NCI-H345 treated with DMSO at 0.1 percent for 48 hours (cell line): ENCODE results near the gene ZG16B.

Source experiments
- DNase-seq: peaks from one replicate; lab custom pipeline; 2025; ENCODE audit not compliant: unreplicated experiment; lab: John Stamatoyannopoulos, UW

The ZG16B gene, protein sequence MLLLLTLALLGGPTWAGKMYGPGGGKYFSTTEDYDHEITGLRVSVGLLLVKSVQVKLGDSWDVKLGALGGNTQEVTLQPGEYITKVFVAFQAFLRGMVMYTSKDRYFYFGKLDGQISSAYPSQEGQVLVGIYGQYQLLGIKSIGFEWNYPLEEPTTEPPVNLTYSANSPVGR

DNA sequence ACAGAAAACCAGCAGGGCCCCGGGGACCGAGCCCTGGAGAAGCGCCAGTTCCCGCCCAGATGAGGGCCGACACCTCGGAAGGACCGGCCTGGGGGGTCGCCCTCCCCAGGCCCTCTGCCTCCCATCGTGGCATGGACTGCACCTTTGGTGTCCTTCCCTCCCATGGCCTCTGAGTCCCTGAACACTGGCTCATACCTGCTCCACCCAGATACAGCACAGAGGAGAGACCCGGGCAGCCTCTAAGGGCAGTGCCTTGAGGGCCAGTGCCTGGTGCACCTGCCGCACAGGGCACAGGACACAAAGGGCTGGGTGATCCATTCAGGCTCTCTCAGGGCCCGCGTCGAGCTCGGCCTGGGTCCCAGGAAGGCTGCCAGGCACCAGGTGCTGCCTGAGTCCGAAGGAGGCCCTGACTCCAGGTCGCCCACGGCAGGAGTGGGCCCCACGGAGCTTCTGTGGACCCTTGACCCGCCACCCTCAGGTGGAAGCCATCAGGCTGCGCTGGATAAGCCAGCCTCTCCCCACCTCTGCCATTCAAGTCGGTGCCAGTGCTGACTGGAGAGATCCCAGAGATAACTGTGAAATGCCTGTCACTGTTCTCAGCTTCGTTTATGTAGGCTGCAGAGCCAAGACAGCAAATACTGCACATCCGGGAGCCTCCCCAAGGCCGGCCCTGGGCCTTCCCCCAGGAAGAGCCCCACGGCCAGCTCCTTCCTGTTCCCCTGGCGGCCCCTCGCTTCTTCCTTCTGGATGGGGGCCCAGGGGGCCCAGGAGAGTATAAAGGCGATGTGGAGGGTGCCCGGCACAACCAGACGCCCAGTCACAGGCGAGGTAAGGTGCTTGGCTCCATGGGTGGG lies at the start of gene ZG16B:
TSS of gene ZG16B (plus strand) at position 803 of the 854 bp plus-strand sequence. CDS start 139 bp downstream, outside the sequence.
- DNase-seq = no peak

DNA sequence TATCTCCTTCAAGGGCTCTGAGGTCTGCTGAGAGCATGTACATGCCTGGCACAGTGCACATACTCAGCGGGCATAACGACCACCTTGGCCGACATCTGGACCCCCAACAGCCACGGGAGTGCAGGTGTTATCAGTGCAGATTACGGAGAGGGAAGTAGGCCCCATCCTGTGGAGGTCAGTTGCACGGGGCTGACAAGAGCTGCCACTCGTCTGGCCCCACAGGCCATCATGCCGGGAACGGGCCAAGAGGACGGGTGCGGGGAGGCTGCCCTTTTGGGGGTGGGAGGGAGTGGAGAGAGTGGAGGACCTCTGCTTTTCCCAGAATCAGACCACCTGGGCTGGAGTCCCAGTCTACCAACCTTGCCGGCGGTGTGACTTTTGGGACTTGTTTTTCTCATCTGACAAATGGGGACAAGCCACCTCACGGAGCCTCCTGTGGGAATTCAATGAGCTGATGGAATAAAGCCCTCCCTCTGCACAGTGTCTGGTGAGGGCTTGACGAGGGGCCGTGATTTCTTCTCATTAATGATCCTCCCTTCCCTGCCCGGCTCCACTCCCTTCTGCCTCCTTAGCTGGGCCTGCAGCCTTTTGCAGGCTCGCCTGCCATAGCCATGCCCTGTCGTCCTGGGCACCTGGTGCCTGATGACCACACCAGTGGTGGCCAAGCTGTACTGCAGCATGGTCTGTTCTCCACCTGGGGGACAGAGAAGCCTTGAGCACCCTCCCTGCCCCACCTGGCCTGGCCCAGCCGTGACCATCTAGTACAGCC lies 47.3 kb upstream of the ZG16B start:
- DNase-seq = no peak

DNA sequence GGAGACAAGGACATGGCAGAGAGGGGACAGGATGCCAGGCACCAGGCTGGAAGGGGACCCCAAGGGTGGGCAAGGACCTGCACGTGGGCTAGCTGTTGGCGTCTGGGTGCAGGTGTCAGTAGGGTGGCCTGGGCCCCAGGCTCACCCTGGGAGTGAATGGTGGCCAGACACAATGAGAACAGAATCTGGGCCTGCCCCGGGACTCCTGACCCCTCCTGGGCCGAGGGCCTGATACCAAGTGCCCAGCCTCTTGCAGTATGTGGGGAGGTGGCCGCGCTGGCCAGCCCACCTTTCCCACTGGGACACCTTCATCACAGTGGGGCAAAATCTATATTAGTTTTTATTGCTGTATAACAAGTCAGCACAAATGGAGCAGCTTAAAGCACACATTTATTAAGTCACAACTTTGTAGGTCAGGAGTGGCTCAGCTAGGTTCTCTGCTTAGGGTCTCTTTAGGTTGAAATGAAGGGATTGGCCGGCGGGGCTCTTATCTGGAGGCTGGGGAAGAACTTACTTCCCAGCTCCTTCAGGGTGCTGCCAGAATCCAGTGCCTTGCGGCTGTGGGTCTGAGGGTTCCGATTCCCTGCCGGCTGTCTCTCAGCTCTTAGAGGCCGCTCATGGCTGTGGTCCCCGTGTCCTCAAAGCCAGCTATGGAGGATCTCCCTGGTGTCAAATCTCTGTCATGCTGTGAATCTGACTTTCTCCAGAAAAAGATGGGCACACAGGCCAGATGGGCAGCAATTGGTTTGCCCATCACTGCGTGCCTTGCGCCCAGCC lies 46.3 kb upstream of the ZG16B start:
- DNase-seq = no peak

DNA sequence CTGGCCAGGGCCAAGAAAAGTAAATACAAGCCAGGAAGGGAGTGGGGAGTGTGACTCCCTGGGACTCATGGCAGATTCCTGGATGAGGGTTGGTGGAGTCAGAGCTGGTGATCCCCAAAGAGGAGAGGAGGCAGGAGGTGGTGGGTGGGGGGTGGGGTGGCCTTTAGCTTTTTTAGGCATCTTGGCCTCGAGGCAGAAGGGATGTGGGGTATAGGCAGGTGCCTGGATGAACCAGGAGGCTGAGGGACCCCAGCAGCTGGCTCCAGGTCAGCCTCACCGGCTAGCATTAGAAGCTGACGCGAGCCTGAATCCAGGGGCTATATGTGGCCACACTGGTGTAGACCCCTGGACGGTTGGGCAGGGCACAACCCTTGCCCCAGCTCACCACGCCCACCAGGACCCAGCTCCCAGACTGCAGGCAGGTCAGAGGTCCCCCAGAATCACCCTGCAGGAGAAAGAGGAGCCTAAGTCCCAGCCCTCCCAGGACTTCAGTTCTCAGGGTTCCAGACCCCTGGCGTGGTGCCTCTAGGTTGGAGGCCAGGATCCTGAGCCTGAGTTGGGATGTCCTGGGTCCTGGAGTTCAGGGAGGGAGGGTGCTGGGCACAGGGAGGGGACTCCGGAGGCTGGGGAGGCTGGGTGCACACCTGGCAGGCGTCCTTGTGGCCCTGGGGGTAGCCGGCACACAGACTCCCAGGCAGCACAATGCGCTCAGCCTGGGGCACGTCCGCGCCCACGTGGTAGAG lies 45.6 kb upstream of the ZG16B start:
- DNase-seq = no peak

DNA sequence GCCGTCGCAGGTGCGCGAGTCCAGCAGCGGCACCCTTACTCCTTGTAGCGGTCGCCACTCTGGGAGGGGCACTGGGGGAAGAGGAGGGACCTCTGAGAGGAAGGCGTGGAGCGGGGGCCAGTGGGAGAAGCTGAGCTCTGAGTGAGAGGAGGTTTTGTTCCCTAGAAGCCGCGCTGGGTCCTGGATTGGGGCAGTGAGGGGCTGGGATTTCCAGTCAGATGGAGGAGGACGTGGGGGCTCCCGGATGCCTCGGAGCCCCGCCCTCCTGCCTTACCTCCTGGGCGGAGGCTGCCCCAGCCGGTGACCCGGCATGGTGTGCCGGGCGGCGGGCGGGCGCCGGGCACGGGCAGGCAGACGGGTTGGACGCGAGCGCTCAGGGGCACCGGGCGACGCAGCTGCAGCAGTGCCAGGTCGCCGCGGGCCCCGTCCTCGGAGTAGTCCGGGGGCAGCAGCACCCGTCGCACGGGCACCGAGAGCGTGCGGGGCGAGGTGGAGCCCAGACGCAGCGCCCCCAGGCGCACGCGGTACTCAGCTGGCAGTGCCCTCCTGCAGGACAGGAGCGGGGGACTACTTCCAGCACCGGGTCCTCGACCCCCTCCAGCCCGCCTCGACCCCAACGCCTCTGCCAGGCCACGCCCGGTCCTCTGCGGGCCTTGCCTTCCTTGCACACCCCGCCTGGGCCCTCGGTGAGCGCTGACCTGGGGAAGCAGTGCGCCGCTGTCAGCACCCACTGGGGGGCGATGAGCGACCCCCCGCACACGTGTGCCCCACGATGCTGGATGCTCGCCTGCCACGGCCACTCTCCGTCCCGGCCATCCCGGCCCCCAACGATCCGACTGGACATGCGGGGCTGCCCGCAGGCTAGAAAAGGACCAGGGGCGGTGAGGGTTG lies 44.8 kb upstream of the ZG16B start:
- no peak for DNase-seq

DNA sequence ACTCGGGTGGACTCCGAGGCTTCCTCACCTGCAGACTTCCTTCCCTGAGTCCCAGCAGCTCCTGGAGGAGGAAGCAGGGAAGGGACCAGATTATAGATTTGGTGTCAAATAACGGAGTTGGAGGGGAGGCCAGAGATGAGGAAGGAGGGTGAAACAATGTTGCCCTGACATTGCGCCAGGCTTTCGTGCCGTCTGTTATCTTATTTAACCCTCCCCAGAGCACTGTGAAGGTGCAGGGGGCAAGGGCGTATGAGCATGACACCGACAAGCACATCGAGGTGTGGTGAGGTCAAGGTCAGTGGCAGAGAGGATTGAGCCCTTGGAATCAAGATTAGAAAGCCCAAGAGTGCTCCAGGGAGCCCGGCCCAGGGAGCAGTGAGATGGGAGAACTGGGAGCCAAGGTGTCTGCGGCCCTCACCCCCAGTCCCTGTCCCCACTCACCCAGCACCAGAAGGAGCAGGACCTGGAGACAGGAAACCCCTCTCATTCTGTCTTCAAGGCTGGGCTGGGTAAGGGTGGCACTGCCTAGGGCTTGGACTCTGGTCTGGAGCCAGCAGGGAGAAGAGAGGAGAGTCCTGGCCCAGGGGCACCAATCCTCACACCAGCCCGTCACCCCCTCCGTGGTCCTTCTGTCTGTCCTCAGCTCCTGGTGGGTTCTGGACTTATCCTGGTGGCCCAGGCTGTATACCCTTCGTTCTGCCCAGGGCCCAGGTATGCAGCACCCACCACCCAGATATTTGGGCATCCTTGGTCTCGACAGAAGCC lies 43.9 kb upstream of the ZG16B start:
- no peak for DNase-seq

DNA sequence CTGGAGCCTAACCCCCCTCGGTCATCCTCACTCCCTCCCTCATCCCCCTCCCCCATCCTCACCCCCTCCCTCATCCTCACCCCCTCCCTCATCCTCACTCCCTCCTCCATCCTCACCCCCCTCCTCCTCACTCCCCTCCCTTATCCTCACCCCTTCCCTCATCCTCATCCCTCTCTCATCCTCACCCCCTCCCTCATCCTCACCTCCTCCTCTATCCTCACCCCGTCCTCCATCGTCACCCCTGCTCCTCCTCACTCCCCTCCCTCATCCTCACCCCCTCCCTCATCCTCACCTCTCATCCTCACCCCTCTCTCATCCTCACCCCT lies 43.3 kb upstream of the ZG16B start:
- DNase-seq = no peak

DNA sequence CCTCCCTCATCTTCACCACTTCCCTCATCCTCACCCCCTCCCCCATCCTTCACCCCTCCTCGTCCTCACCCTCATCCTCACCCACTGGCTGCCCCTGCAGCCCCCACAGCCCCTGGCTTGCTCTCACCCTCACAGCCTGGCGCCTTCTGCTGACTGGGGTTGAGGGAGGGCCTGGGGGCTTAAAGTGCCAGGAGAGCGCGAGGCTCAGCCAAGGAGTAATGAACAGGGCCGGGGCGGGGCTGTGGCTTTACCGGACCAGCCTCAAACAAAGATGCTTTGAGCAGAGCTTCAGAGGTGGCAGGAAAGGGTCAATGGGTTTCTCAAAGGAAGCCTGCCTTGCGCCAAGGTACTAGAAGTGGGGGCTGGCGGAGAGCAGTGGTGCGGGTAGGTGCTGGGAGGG lies 42.7 kb upstream of the ZG16B start, which contains the start of gene PRSS33:
TSS of gene PRSS33 (minus strand) at position 155 of the 400 bp plus-strand sequence. CDS start 1,013 bp downstream, outside the sequence.
- no peak for DNase-seq

DNA sequence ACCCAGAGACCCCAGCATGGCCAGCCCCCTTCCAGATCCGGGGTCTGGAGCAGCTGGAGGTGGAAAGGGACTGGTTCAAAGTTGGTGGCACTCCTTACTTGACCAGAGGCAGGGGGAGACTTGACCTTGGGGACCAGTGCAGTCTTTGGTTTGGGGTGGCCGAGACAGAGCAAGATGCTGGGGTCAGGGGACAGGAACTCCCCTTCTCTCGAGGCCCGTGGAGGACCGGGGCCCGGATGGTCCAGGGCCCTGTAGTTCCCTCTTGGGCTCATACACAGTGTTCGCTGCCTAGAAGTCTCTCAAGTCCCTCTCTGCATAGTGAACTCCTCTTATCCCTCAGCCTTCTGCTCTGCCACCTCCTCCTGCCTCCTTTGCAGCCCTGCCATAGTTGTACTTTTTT lies 42.1 kb upstream of the ZG16B start:
- no peak for DNase-seq

DNA sequence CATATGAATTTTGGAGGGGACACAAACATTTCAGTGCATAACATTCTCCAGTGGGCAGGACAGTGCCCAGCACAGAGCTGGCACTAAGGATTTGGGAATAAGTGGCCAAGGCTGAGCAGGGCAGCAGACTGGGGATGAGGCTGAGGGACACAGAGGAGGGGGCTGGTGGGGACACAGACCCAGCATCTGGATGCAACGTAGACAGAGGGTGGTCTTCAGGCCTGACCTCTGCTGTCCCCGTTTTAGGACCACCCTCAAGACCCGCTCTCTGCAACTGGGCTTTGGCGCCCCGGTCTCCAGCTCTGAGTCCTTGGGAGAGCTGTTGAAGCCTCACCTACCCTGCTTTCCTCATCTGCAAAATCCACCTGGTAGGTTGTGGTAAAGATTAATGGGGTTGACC lies 39.5 kb upstream of the ZG16B start:
- DNase-seq = no peak

DNA sequence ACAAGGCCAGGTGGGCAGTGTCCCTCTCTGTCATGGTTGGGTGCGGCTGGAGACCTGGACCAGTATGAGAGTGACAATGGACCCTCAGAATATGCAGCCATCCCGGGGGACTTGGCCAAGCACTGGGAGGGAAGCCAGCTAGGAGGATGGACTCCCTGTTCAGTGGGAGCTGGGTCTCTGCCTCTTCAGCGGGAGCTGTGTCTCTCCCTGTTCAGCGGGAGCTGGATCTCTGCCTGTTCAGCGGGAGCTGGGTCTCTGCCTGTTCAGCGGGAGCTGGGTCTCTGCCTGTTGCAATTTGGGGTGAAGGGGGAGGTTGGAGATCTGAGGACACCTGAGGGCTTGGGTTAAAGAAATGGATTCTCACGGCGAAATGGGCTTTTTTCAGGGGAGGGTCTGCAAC lies 38.9 kb upstream of the ZG16B start:
- no peak for DNase-seq

DNA sequence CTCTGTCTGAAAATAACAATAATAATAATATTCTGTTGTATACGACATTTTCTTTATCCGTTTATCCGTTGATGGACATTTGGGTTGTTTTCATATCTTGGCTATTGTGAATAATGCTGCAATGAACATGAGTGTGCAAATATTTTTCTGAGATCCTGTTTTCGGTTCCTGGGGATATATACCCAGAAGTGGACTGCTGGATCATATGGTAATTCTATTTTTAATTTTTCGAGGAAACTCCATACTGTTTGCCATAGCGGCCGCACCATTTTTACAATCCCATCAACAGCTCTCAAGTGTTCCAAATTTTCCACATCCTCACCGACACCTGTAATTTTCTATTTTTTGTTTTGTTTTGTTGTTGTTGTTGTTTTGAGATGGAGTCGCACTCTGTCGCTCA lies 37.2 kb upstream of the ZG16B start:
- DNase-seq = no peak

DNA sequence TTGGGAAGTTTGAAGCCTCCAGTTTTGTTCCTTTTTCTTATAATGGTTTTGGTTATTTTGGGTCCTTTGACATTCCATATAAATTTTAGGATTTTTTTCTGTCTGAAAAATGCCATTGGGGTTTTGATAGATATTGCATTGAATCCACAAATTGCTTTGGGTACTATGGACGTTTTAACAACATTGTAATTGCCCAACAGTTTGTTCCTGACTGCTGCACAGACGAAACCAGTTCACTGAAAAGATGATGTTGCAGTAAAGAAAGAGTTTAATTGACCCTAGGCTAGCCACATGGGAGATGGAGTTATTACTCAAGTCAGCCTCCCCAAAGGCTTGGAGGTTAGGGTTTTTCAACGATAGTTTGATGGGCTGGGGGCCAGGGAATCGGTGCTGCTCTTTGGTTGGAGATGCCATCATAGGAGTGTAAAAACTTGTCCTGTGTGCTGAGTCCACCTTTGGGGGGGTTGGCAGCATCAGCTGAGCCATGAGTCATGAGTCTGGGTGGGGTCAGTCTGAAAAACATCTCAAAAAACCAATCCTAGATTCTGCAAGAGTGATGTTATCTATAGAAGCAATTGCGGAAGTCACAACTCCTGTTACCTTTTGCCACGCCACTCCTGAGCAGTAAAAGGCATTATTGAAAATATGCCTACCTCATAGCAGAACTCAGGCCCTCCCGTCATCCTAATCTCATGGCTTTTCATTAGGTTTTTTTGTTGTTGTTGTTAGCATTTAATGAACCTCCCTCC lies 34.5 kb upstream of the ZG16B start:
- no peak for DNase-seq

DNA sequence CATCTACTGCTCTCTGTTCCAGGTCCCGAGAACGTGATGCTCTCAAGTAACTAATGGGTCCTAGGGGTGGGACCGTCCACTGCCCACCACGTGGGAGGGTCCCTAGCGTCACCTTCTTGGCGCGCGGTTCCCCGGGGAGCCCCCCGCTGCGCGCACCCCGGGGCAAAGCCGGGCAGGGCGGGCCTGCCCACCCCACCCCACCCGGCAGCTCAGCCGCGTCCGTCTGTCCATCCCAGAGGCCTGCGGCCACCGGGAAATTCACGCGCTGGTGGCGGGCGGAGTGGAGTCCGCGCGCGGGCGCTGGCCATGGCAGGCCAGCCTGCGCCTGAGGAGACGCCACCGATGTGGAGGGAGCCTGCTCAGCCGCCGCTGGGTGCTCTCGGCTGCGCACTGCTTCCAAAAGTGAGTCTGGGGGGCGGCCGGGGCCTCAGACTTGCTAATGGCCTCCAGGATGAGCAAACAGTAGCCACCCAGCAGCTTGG lies 31.3 kb upstream of the ZG16B start:
- DNase-seq = no peak

DNA sequence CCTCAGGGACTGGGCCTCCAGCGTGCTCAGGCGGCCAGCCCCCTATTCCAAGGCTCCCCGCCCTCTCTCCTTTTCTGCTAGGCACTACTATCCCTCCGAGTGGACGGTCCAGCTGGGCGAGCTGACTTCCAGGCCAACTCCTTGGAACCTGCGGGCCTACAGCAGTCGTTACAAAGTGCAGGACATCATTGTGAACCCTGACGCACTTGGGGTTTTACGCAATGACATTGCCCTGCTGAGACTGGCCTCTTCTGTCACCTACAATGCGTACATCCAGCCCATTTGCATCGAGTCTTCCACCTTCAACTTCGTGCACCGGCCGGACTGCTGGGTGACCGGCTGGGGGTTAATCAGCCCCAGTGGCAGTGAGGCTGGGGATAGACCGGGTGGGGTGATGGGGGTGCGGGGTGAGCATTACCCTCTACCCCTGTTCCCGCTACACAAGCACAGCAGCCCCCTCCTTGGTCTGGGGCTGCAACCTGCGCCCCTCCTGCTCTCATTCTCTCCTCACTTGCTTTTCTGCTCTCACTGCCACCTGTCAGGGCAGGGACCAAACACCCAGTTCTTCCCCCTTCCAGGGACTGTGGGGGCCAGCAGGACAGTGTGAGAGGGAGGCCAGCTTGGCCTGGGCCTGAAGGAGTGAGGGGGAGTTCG lies 30.8 kb upstream of the ZG16B start:
- DNase-seq = no peak

DNA sequence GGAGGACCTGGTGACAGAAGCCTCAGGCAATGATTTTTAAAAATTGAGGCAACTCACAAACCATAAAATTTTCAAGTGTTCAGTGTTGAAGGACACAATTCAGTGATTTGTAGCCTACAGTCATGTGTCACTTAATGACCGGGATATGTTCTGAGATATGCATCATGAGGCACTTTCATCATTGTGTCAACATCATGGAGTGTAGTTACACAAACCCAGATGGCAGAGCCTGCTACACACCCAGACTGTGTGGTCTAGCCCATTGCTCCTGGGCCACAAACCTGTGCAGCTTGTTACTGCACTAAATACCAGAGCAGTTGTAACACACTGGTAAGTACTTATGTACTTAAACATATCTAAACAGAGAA lies 30.3 kb upstream of the ZG16B start:
- DNase-seq = no peak

DNA sequence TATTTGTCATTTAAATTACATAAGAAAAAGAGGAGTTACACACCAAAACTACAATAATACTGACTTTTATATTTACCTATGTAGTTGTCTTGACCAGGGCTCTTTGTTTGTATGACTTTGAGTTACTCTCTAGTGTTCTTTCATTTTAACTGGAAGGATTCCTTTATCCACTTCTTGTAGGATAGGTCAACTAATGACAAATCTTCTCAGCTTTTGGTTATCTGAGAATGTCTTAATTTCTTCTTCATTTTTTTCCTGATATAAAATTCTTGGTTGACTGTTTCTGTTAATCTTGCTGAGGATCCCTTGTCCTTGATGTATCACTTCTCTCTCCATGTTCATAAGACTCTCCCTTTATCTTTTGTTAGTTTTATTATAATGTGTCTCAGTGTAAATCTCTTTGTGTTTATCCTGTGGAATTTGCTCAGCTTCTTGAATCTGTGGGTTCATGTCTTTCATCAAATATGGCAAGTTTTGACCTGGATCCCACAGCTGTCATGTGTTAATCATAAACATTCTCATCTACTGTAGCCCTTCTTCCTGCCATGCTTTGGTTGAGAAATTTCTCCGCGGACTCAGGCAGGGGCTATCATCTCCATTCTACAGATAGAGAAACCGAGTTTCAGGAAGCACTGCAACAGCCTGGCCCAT lies 26.4 kb upstream of the ZG16B start:
- DNase-seq = no peak
